Liver (tissue), 9 donors: ENCODE measurements around the gene LRRC8A. TPM values are rescaled to one million over a fixed set of nuclear protein-coding genes. Genes with fewer than 3 reads are reported as not detected.

ENCODE experiments used
- DNase-seq: peaks from one replicate; pipeline ENCODE4 v3.0.0-alpha.2; 2017; ENCODE audit warnings: low spot score
- H3K27ac ChIP-seq, 2 donors: one replicate each; pipeline ENCODE4 v1.7.0; 2013; ENCODE audit warnings: inconsistent platforms in 2 of 2, low read length in 2 of 2, control low read depth in 1 of 2, low read depth in 1 of 2, mild to moderate bottlenecking in 1 of 2
- H3K27me3 ChIP-seq, 4 donors: one replicate each; pipeline versions ENCODE4 v1.6.1 to v1.7.0; 2013; ENCODE audit warnings: low read length in 3 of 4, inconsistent platforms in 1 of 4, mild to moderate bottlenecking in 1 of 4, moderate library complexity in 1 of 4; ENCODE audit not compliant: control insufficient read depth in 4 of 4, insufficient read depth in 4 of 4
- H3K36me3 ChIP-seq, 4 donors: one replicate each; pipeline versions ENCODE4 v1.6.1 to v1.7.0; 2013; ENCODE audit warnings: low read length in 3 of 4, mild to moderate bottlenecking in 3 of 4, low read depth in 1 of 4, moderate library complexity in 1 of 4; ENCODE audit not compliant: control insufficient read depth in 4 of 4, insufficient read depth in 3 of 4
- H3K4me1 ChIP-seq, 4 donors: one replicate each; pipeline versions ENCODE4 v1.6.1 to v1.7.0; 2013; ENCODE audit warnings: low read length in 3 of 4, mild to moderate bottlenecking in 3 of 4, moderate library complexity in 1 of 4; ENCODE audit not compliant: control insufficient read depth in 4 of 4, insufficient read depth in 4 of 4
- H3K4me3 ChIP-seq, 3 donors: one replicate each; pipeline versions ENCODE4 v1.6.1 to v1.7.0; 2013; ENCODE audit warnings: low read length in 3 of 3, control low read depth in 1 of 3, low read depth in 1 of 3, mild to moderate bottlenecking in 1 of 3
- H3K9ac ChIP-seq, 2 donors: one replicate each; pipeline ENCODE4 v1.7.0; 2013; ENCODE audit warnings: low read length in 2 of 2, mild to moderate bottlenecking in 2 of 2, moderate library complexity in 2 of 2, control low read depth in 1 of 2, low read depth in 1 of 2
- H3K9me3 ChIP-seq, 4 donors: one replicate each; pipeline versions ENCODE4 v1.6.1 to v1.7.0; 2013; ENCODE audit warnings: low read length in 3 of 4; ENCODE audit not compliant: control insufficient read depth in 4 of 4
- FOXA2 ChIP-seq: IDR thresholded peaks from 2 replicates; pipeline ENCODE4 v1.6.1; 2016; ENCODE audit warnings: antibody characterized with exemption
- HNF4G ChIP-seq: IDR thresholded peaks from 2 replicates; pipeline ENCODE4 v1.6.1; 2016; ENCODE audit warnings: antibody characterized with exemption
- JUND ChIP-seq, 2 donors: IDR thresholded peaks; 2 replicates each; pipeline ENCODE4 v1.6.1; 2016; ENCODE audit warnings: antibody characterized with exemption in 2 of 2
- RAD21 ChIP-seq, 2 donors: IDR thresholded peaks; 2 replicates each; pipeline ENCODE4 v1.6.1; 2016; ENCODE audit warnings: antibody characterized with exemption in 2 of 2, mild to moderate bottlenecking in 2 of 2
- WGBS: extraction: QIAGEN DNeasy Blood & Tissue Kit; methylation state at CpG from one replicate; pipeline ENCODE4 v1.1.7; 2013; 5-methylcytosine and 5-hydroxymethylcytosine counted together
- polyA plus RNA-seq, 2 donors: library from polyadenylated mRNA; stranded (reverse) in 1 of 2; unstranded in 1 of 2; fragments of 200-250 nt in 1 of 2; fragments of >200 nt in 1 of 2; fragmentation: Nextera tagmentation in 1 of 2; extraction: Ambion mirVana in 1 of 2; gene quantifications; one replicate each; pipeline versions ENCODE4 v1.2.1 to v1.2.3, GENCODE V29; 2013 to 2015
- total RNA-seq, 2 donors: library from RNA; depleted of rRNA; stranded (reverse); fragments of >200 nt; gene quantifications; one replicate each; pipeline ENCODE4 v1.2.3, GENCODE V29; 2014
- TF ChIP-seq, protein P1 (sequence below): IDR thresholded peaks from 2 replicates; pipeline ENCODE4 v1.6.1; 2016; ENCODE audit warnings: antibody characterized with exemption
- TF ChIP-seq, protein P2 (sequence below): fragments of 150-350 bp; IDR thresholded peaks from 2 replicates; pipeline ENCODE4 v1.5.1; 2017; ENCODE audit warnings: improper control_type of control experiment, low read depth, low read length; ENCODE audit not compliant: missing input control
- TF ChIP-seq, protein P3 (sequence below): IDR thresholded peaks from 2 replicates; pipeline ENCODE4 v1.6.1; 2016; ENCODE audit warnings: antibody characterized with exemption
- donor health status: healthy.
- donor health status: healthy.
- donor health status: healthy.
- donor health status: healthy.
- donor health status: healthy.

Gene LRRC8A
- total and polyA plus RNA-seq, 4 donors, result 14.6 to 22.8 (median 17.9) TPM

DNA sequence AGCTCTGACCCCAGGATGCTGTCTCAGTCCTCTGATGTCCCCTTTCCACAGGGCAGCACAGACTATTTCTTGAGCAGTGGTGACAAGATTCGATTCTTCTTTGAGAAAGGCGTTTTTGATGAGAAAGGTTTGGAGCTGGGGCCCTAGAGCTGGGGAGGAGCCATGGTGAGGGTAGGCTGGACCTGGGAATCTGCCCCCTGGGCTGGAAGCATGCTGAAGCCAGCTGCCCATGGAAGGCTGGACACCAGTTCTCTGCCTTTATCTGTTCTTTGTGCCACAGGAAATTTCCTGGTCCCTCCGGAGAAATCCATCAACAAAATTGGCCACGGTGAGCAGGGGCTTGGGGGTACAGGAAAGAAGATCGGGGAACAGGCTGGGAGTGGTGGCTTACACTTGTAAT is 51.8 kb downstream of the LRRC8A start:
- DNase-seq, result no peak
- 97% methylated on average over 5 of the region's 5 CpGs for WGBS
- no peaks in the 10 kb centered on the region for H3K27me3 ChIP-seq

DNA sequence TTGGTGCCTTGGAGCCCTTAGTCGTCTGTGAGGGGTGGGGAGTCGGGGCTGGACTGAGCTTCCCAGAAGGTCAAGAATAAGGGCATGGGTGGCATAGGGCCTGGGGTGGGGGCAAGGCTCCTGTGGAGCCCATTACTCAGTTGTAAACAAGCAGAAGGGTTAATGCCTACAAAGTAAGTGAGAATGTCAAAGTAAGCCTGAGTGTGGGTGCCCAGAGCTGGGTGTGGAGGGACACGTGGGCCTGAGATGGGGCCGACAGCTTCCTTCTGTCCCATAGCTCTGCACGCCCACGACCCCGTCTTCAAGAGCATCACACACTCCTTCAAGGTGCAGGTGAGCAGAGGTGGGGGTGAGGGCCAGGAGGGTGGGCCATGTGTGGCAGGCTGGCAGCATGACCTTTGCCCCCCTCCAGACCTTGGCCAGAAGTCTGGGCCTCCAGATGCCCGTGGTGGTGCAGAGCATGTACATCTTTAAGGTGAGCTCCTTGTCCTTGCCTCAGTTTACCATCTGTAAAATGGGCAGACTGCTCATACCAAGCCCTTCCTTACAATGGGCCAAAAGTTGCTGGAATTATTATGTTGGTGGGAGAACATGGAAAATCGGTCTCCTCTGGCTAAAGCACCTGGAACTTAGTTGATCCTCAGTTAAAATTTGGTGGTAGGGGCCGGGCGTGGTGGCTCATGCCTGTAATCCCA is 54.4 kb downstream of the LRRC8A start:
- Histone ChIP-seq H3K9ac (no peak overlapping the region), H3K9me3 (no peaks in the 10 kb centered on the region), H3K4me1 (no peaks in the 10 kb centered on the region), H3K36me3 (peaks cover 0 to 25% (median 9%) of the 10 kb centered on the region in 4 donors), H3K27ac (no peak overlapping the region), H3K4me3 (no peak overlapping the region), H3K27me3 (no peaks in the 10 kb centered on the region)
- 89% methylated on average over 11 of the region's 11 CpGs for WGBS
- no peak for TF ChIP-seq RAD21 (IDR thresholded peaks at IDR 0.05)
- TF ChIP-seq, protein P1, sequence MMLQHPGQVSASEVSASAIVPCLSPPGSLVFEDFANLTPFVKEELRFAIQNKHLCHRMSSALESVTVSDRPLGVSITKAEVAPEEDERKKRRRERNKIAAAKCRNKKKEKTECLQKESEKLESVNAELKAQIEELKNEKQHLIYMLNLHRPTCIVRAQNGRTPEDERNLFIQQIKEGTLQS, result no peak
- no peak for DNase-seq

More for the DNA sequence above, 51.8 kb downstream of the LRRC8A start:
- H3K9ac ChIP-seq, result no peak overlapping the region
- H3K9me3 ChIP-seq, result no peaks in the 10 kb centered on the region
- no peaks in the 10 kb centered on the region for H3K4me1 ChIP-seq
- TF ChIP-seq FOXA2 (no peak), HNF4G (no peak), RAD21 (IDR thresholded peaks at IDR 0.05) (no peak)
- TF ChIP-seq, protein P2, sequence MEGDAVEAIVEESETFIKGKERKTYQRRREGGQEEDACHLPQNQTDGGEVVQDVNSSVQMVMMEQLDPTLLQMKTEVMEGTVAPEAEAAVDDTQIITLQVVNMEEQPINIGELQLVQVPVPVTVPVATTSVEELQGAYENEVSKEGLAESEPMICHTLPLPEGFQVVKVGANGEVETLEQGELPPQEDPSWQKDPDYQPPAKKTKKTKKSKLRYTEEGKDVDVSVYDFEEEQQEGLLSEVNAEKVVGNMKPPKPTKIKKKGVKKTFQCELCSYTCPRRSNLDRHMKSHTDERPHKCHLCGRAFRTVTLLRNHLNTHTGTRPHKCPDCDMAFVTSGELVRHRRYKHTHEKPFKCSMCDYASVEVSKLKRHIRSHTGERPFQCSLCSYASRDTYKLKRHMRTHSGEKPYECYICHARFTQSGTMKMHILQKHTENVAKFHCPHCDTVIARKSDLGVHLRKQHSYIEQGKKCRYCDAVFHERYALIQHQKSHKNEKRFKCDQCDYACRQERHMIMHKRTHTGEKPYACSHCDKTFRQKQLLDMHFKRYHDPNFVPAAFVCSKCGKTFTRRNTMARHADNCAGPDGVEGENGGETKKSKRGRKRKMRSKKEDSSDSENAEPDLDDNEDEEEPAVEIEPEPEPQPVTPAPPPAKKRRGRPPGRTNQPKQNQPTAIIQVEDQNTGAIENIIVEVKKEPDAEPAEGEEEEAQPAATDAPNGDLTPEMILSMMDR, result no peak
- H3K4me3 ChIP-seq, result no peak overlapping the region
- H3K27ac ChIP-seq, result no peak overlapping the region
- peaks cover 0 to 19% (median 9%) of the 10 kb centered on the region in 4 donors for H3K36me3 ChIP-seq

DNA sequence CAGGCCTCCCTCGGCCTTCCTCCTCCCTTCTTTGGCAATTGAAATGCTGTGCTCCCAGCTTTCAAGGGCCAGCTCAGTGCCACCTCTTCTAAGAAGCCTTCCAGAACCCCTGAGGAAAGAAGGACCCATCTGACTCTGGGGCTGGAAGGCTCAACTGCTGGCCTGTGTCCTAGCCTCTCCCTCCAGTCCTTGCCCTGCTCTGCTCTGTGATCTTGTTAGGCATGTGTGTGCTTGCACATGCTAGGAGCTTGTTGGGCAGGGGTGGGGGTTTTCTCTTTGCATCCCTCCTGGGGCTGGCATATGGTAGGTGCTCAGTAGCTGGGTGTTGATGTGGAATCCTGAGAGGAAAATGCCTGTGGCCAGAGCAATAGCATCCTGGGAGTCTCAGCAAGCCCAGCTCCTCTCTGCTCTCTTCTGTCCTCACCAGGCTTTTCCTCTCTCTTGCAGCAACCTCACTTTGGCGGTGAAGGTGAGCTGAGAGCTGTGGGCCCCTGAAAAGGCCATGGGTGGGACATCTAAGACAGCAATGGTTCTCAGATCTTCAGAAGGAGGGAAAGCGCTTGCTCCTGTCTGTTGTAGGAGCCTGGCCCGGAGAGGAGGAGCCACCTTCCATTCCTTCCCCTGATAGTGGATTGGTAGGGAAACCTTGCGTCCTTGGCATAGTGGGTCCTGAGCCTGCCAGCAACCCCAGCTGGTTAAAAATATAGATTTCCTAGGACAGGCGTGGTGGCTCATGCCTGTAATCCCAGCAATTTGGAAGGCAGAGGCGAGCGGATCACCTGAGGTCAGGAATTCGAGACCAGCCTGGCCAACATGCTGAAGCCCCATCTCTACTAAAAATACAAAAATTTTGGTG is 55.6 kb downstream of the LRRC8A start:
- H3K36me3 ChIP-seq, result peaks cover 0 to 34% (median 12%) of the 10 kb centered on the region in 4 donors
- WGBS, result 94% methylated on average over 9 of the region's 9 CpGs
- TF ChIP-seq, protein P3, sequence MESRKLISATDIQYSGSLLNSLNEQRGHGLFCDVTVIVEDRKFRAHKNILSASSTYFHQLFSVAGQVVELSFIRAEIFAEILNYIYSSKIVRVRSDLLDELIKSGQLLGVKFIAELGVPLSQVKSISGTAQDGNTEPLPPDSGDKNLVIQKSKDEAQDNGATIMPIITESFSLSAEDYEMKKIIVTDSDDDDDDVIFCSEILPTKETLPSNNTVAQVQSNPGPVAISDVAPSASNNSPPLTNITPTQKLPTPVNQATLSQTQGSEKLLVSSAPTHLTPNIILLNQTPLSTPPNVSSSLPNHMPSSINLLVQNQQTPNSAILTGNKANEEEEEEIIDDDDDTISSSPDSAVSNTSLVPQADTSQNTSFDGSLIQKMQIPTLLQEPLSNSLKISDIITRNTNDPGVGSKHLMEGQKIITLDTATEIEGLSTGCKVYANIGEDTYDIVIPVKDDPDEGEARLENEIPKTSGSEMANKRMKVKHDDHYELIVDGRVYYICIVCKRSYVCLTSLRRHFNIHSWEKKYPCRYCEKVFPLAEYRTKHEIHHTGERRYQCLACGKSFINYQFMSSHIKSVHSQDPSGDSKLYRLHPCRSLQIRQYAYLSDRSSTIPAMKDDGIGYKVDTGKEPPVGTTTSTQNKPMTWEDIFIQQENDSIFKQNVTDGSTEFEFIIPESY, result no peak
- no peak for TF ChIP-seq JUND (IDR thresholded peaks at IDR 0.05)

More for the DNA sequence above, 55.6 kb downstream of the LRRC8A start:
- Histone ChIP-seq H3K27ac (no peak overlapping the region), H3K9ac (no peak overlapping the region), H3K9me3 (no peaks in the 10 kb centered on the region), H3K27me3 (no peaks in the 10 kb centered on the region), H3K4me1 (peaks cover 0 to 2% (median under 1%) of the 10 kb centered on the region in 4 donors), H3K4me3 (no peak overlapping the region)
- no peak for DNase-seq
